GM19240 (cell line): ENCODE data around the gene SRSF7.
"Not testable (repeated sequence)": the region's sequence is repeated elsewhere in the genome, so short reads cannot be mapped to it uniquely, and the experiment has no call there.

ENCODE experiments used
- DNase-seq: peaks from one replicate; pipeline ENCODE4 v3.0.0; 2011; ENCODE audit warnings: low spot score; ENCODE audit not compliant: insufficient read length

Gene SRSF7

DNA sequence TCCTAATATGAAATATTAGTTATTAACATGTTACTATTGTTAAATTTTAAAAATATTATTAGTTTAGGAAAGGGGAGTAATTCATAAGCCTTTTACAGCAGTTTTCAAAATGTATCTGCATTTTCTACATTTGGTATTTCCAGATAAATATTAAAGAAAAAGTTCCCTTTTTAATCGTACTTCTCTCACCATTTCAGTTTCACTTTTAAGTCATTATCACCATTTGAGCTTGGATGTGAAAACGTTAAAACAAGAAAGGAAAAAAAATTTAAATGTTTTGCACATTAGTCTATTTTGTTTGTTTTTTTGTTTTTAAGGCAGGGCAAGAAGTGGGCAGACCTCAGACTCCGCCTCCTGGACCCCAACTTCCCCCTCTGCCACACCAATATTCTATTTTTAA, 3.3 kb upstream of the SRSF7 start:
- DNase-seq = no peak

DNA sequence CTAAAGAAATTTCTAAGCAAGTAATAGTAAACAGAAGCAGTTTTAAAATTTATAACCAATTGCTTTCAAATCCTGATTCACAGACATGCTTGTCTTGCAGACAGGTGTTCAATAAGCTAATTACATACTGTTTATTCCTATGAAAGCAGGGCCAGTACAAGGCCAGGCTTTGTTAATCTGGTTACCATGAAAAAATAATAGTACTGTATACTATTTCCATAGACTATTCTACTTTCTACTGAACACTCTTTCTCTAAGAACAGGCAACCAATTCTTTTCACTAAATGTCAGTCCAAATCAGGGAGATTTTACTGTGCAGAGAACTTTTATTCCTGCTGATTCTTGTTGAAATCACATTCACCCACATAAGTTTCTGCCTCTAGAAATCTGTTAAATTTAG, 2.9 kb upstream of the SRSF7 start:
- no peak for DNase-seq

DNA sequence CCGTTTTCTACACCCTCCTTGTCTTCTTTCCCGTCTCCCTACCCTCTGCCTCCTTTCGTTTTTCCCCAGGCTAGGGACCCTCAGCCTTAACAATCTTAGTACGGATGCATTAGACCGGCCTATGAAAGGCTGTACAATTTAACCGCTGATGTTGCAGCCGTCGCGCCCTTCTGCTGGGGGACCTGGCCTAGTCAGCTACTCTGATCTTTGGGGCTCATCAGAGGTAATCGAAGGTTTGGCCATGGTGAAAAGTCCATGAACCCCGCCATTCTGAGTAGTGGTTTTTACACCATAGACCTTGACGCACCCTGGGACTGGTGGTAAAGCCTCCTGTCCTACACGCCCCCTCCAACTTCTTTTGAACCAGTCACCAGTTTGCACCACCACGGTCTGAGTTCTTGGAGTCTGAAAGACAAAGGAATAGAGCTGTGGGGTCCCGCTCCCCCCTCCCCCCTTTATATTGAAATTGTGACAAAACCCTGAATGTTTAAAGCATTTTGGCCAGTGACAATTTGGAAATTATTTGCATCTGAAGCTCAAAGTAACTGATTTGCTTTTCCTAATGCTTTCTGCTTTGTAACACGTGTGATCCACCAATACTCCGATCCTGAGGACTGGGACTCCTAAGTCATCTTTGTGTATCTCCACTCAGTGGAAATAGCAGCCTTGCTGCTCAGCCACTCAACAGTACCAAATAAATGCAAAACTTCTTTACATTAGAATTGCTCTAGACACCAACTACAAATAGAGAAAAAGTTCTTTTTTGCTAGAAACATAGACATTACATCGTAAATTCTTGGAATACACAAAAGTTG, 642 bp upstream of the SRSF7 start:
- DNase-seq = no peak

DNA sequence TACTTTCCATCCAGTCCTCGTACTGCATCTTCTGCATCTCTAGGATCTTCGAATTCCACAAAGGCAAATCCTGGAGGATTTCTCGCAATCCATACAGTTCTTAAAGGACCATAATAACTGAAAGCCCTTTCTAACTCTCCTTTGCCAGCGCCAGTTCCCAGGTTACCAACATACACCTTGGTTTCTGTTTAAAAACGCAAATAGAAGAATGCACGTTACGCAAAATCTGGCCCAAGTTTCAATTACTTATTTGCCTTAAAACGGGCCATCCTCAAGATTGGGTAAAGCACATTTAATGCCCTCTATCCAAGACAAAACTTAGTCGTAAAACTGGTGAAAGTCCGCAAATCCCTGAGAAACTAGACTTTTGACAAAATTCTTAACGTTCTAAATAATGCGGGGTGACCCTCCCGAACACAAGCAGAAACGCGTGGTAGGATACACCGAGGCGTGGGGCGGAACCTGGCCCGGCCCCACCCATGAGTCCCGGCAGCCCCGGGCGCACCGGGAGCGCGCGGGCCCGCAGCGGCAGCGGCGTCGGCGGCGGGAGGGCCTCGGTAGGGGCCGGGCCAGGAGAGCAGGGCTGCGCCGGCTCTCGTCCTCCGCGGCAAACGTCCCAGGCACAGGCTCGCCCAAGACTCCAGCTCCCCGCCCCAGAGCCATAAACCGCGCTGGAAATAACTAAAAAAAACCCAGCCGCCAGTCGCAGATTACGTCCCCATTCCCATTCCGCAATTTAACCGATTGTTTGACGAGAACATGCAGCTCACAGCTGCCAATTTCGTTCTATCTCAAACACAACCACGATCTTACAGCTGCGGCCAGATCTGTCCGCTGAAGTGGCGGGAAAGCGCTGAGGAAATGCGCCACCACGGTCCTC, 910 bp downstream of the SRSF7 start:
- no peak for DNase-seq

DNA sequence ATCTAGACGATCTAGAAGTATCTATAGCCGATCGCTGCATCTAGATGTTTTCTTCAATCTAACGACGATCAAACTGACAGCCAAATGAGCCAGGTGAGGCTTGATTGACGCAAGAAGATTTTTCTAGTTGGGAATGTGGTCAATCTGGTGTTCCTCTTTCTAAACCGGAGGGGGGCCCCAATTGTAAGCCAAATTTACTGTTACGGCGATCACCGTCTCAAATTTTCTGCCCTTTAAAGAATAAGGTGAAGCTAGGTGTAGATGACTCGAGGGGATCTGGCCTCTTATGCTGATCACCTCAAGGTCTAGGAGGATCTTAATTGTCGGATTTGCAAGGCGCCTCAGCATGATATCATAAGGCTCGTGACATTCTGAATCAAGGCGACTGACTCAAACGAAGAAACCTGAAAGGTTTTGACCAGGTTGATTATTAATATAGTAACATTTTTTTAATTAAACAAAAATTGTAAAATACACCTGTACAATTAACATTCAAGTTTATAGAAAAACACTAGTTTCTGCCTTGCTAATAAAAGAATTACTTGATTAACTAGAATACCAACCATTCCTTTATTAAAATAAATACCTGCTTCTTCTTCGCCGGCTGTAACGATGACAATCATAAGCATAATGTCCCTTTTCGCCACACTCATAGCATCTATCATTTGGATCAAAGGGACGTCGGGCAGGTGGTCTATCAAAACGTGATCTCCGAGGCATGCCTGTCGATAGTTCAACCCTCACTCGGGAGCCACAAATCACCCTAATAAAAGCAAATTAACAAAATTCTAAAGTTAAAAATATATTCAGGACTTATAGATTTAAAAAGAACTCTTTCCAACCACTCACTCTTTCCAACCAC, 2.0 kb downstream of the SRSF7 start:
- DNase-seq = no peak

DNA sequence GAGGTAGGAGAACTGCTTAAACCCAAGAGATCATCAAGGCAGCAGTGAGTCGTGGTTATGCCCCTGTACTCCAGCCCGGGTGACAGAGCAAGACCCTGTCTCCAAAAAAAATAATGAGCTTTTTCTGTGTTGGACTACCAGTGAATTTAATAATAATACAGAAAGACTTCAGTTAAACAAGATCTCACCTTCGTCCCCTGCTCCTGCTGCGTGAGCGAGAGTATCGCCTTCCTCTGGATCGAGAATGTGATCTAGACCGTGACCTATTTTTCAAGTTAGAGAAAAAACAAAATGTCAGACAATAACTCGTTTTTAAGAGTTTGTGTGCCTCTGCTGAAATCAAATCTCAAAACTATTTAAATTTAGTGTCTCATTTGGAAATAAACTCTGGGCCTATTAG, 2.8 kb downstream of the SRSF7 start:
- DNase-seq = no peak

DNA sequence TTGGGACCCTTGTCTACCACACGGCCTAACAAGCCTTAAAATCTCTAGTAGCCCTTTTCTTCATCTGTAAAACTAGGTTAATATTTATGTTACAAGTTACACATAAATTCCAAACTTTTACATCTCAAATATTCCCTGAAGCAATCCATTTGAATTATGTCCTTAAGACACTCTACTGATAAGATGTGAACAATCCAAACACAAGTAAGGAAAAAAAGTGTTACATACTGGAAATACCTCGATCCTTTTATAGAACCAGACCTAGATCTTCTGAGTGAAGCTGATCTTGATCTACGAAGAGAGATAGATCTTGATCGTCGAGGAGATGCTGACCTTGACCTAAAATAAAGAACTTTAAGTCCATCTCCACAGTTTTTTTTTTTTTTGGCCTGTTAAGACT, 3.3 kb downstream of the SRSF7 start:
- no peak for DNase-seq

DNA sequence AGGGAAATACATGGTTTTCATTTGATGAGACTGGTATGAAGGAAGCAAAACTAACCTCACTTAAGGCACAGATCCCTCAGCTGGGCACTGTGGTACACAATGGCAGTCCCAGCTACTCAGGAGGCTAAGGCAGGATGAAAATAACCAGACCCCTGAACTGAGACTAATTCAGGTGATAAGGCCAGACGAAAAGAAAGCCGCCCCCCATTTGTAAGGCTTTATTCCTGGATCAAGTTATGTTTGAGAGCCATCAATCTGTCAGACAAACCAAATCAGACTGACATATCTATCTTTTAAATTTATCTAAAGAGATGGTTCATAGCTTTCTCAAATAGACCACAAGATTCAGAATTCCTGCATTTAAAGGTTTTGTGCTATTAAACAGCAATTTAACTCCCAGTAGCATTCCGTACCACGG, 4.1 kb downstream of the SRSF7 start:
- DNase-seq = no peak

DNA sequence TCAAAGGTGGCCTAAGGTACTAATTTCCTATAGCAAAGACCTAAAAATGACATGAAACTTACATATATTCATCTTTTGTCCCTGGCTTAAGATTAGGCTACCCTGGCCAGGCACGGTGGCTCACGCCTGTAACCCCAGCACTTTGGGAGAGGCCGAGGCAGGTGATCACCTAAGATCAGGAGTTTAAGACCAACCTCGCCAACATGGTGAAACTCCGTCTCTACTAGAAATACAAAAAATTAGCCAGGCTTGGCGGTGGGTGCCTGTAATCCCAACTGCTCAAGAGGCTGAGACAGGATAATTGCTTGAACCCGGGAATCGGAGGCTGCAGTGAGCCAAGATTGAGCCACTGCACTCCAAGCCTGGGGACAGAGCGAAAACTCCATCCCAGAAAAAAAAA, 5.9 kb downstream of the SRSF7 start:
- no peak for DNase-seq

DNA sequence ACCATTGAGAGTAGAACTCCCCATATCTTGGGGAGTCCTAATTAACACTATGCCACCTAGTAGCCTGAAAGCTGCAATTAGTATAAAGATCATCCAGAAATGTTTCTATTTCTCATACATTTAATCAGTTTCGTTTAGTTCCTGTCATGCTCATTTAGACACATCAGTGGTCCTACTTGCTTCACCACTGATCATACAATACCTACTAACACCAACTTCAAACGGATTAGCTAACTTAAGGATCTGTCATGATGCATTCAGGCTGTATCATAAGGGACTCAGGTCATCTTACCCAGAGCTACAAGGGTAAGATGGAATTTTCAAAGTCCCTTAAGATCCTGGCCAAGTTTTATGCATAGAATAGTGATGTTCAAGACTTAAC, 6.8 kb downstream of the SRSF7 start:
- no peak for DNase-seq

DNA sequence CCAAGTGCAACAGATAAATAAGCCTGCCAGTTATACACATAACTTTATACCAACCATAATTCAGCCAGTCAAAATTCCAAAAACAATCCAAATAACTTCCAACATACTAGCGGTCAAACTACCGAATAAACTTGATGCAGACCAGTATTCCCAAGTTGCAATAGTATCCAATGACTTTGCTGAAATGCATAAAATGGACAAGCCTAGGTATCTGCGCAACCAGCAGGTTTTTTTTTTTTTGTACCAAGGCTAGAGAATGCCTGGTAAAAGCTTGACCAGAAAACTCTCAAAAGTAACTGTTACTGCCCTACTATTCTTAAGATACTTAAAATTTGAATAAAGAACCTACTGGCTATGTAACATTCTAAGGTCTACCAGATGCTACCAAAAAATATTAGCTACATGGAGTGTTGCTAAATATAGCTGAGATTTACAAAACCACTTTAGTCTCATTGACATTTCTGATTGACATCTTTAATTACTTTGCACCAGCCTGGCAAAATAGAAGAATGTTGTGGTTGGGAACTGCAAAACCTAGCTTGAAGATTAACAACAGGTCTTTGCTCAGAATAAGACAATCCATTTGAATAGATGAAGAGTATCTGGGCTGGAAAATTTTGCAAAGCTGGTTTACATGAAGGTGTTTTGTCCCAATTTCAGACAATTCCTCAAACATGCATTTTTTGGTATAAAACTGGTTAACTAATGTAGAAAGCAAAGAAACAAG, 7.3 kb downstream of the SRSF7 start:
- no peak for DNase-seq

DNA sequence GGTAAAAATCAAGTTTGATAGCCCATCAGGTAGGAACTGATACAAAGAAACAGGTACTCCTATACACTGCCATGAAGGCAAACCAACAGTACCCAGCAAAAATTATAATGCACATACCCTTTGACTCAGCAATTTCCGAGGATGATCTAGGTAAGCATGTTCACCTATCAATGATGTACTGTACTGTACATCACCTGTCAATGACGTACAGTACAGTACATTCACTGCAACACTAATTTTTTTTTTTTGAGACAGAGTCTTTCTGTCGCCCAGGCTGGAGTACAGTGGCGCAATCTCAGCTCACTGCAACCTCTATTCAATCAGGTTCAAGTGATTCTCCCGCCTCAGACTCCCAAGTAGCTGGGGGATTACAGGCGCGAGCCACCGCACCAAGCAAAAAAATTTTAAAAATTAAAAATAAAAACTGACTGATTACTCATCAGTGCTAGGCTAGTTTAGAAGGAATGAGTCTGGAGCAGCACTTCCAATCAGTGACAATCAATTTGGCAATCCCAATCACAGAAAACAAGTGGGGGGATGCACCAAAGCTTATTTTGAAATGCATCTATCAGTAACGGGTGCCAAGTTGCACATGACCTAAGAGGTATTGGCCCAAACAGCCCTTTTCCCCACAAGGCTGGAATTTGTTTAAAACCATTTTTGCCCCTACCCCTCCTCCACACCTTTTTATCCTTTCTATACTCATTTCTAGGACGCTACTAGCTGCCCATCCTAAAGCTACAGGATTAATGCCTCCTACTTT, 8.2 kb downstream of the SRSF7 start:
- DNase-seq = no peak

DNA sequence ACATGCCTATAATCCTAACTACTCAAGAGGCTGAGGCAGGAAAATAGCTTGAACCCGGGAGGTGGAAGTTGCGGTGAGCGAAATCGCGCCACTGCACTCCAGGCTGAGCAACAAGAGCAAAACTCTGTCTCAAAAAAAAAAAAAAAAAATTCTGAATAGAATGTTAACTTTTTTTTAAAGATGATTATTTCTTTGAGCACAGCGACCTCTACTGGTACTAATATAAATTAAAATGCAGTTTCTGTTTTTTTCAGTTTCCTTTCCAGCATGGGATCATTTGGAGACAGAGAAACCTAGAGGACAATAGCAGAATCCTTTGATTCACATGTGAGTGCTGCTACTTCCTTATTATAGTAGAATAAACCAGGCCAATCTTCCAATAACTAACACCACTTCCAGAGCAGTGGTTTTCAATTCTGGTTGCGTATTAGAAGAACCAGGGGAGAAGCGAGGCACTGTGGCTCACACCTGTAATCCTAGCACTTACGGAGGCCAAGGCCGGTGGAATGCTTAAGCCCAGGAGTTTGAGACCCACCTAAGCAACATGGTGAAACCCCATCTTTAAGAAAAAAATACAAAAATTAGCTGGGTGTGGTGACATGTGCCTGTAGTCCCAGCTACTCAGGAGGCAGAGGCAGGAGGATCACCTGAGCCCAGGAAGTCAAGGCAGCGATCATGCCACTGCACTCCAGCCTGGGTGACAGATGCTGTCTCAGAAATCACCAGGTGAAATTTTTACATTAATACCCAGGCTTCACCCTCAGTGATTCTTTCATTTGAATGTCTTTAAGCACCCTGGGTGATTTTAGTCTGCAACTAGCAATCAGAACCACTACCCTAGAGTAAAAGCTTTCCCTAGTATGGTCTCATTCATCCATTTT, 10.1 kb downstream of the SRSF7 start:
- DNase-seq = no peak

DNA sequence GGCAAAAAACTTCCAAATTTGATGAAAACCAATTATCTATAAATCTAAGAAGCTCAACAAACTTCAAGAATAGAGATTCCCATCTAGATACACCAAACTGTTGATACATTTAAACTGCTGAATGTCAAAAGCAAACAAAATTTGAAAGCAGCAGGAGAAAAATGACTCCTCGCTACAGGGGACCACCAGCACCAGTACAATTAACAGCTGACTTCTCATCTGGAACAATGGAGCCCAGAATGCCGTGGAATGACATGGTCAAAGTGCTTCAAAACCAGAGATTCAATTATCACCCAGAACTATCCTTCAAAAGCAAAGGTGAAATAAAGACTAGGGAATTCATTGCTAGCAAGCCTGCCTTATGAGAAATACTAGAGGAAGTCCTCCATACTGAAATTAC, 11.6 kb downstream of the SRSF7 start:
- DNase-seq = no peak

DNA sequence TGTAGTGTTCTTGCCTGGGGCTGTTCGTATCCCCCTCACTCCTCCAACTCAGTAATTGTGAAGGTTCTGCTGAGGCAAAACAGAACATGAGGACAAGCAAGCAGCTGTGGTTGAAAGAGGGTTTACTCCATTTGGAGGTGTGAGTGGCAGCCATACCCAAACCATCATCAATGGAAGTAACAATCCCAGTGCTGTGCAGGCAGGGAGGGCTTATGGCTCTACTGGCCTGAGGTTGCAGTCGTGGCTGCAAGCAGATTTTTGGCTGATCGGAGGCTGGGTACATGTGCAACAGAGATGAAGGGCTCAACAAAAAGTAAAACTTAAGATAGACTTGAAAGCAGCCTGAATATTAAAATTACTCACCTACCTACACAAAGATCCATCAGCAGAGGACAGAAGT, 13.2 kb downstream of the SRSF7 start:
- DNase-seq = no peak

DNA sequence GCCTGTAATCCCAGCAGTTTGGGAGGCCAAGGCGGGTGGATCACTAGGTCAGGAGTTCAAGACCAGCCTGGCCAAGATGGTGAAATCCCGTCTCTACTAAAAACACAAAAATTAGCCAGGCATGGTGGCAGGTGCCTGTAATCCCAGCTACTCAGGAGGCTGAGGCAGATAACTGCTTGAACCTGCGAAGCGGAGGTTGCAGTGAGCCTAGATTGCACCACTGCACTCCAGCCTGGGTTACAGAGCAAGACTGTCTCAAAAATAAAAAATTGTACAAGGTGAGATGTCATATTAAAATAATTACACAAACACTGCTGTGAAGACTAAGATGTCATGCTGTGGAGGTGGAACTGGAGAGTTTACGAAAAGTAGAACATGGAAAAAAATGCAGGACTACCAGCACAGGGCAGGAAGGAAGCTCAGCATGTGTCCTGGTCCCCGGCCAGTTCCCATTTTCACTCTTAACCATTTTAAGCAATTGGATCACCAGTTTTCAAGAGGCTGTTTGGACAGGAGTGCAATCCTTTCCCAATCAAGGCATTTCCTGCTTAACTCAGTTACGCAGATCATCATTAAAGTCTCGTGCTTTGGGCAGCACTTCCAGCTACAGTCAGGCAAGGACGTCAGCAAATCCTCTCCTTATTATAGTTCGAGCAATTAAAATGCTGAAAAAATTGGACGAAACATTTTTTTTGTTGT, 14.0 kb downstream of the SRSF7 start:
- not testable (repeated sequence) for DNase-seq

DNA sequence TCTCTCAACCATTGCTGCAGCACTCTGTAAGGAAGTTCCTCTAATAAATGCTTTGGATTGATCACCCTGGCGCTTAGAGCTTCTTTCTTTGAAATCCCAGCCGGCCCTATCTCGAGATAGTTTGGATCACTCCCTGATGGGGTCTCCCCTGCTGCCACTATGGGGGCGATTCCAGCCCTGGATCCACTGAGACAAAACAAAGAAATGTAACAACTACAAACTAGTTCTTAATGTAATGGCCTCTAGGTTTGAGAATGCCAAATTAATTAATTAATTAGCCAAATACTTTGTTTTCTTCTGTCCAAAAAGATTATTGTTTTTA, 15.2 kb downstream of the SRSF7 start:
- DNase-seq = no peak

DNA sequence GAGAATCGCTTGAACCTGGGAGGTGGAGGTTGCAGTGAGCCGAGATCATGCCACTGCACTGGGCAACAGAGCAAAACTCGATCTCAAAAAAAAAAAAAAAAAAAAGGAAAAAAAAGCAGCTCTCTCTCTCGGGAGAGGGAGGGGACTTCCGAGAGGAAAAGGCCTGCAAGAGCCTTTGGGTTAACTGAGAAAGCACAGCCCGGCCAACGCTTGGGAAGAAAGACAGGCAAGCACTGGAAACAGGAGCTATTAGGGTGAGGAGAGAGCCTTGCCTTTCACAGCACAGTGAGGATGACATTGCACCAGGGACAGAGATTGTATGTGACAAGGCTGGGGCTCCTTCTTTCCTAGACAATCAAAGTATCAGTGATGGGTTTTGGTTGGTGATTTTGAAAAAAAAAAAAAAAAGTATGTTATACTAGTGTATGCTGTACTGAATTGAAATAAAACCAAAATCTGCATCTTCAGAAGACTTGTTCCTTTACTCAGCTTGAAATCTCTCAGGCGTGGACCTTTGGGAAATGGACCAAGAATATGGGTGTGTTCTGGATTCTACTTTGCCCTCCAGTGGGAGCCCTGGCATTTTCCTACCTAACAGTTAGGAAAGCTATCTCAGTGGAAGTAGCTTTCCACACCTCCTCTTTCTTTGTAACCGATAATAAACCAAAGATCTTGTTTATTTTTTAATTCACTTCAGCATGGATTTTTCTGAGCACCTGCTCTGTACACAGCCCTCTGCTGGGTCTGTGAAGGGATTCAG, 16.7 kb downstream of the SRSF7 start:
- DNase-seq = no peak
